GF-D8 (cell line): ENCODE results near the gene CDH8.
"Not testable (repeated sequence)": the region's sequence is repeated elsewhere in the genome, so short reads cannot be mapped to it uniquely, and the experiment has no call there.

Experiments used
- DNase-seq: peaks from one replicate; lab custom pipeline; 2025; lab: John Stamatoyannopoulos, UW

The CDH8 gene

GRCh38 chr16:61934601-61935000 lies 101.6 kb downstream of the CDH8 start:
- DNase-seq = no peak

GRCh38 chr16:61929776-61930175 lies 106.5 kb downstream of the CDH8 start:
- no peak for DNase-seq

GRCh38 chr16:61926766-61927165 lies 109.5 kb downstream of the CDH8 start:
- DNase-seq = no peak

- DNase-seq = no peak
These were observed 112.6 kb downstream of the CDH8 start for GRCh38 chr16:61923629-61924028.

- DNase-seq = no peak
These were observed 114.9 kb downstream of the CDH8 start for GRCh38 chr16:61921373-61921772.

GRCh38 chr16:61917865-61918826 lies 118.1 kb downstream of the CDH8 start:
- DNase-seq = not testable (repeated sequence)

GRCh38 chr16:61915569-61915968 lies 120.7 kb downstream of the CDH8 start:
- DNase-seq = no peak

GRCh38 chr16:61909074-61909473 lies 127.2 kb downstream of the CDH8 start:
- DNase-seq = no peak

GRCh38 chr16:61908426-61908825 lies 127.8 kb downstream of the CDH8 start:
- no peak for DNase-seq

- DNase-seq = no peak
These were observed 134.5 kb downstream of the CDH8 start for GRCh38 chr16:61901689-61902088.

GRCh38 chr16:61900482-61900881 lies 135.8 kb downstream of the CDH8 start:
- no peak for DNase-seq

- no peak for DNase-seq
These were observed 138.6 kb downstream of the CDH8 start for GRCh38 chr16:61897657-61898056.

- no peak for DNase-seq
These were observed 143.7 kb downstream of the CDH8 start for GRCh38 chr16:61892531-61892930.

- DNase-seq = no peak
These were observed 144.8 kb downstream of the CDH8 start for GRCh38 chr16:61891460-61891859.

- DNase-seq = no peak
These were observed 145.9 kb downstream of the CDH8 start for GRCh38 chr16:61890386-61890785.

GRCh38 chr16:61887903-61888302 lies 148.3 kb downstream of the CDH8 start:
- DNase-seq = peak; percentile 72

GRCh38 chr16:61885343-61885742 lies 150.9 kb downstream of the CDH8 start:
- no peak for DNase-seq

- DNase-seq = no peak
These were observed 156.9 kb downstream of the CDH8 start for GRCh38 chr16:61879306-61879705.

GRCh38 chr16:61877436-61877835 lies 158.8 kb downstream of the CDH8 start:
- DNase-seq = no peak

- no peak for DNase-seq
These were observed 163.5 kb downstream of the CDH8 start for GRCh38 chr16:61872778-61873119.

GRCh38 chr16:61871837-61872777 lies 164.1 kb downstream of the CDH8 start:
- no peak for DNase-seq

- no peak for DNase-seq
These were observed 173.8 kb downstream of the CDH8 start for GRCh38 chr16:61862221-61863155.
